GM12801 (cell line): Measurements from ENCODE around the gene PLAAT3.

Experiments used
- CTCF ChIP-seq: IDR thresholded peaks from one replicate; pipeline ENCODE4 v1.5.1; 2011; ENCODE audit warnings: control low read depth; ENCODE audit not compliant: insufficient read length; ENCODE audit errors: extremely low read depth

PLAAT3 gene

GRCh38 chr11:63586451-63587166 lies 27.6 kb downstream of the PLAAT3 start:
- no peak for TF ChIP-seq CTCF

GRCh38 chr11:63583357-63583677 lies 30.9 kb downstream of the PLAAT3 start:
- TF ChIP-seq CTCF, result no peak

GRCh38 chr11:63574856-63575602 lies 39.2 kb downstream of the PLAAT3 start:
- TF ChIP-seq CTCF, result no peak

GRCh38 chr11:63573881-63574855 lies 40.1 kb downstream of the PLAAT3 start:
- TF ChIP-seq CTCF, result no peak

- no peak for TF ChIP-seq CTCF
Observed at GRCh38 chr11:63572026-63572688, 42.1 kb downstream of the PLAAT3 start.

- no peak for TF ChIP-seq CTCF
Observed at GRCh38 chr11:63569570-63569969, 44.7 kb downstream of the PLAAT3 start.
